Activated T-helper 1 cell treated with anti-CD3 and anti-CD28 coated beads, Interleukin-12 subunit alpha, Interleukin-12 subunit beta, Interleukin-2, Interleukin-4 antibody, amounts not matched to agents 30 ng/mL and 10 ng/mL and 1 ng/mL, durations not matched to agents 14 hours and 24 hours and 36 hours (primary cell): Measurements from ENCODE around the gene SNUPN. TPM values are rescaled to one million over a fixed set of nuclear protein-coding genes. Genes with fewer than 3 reads are reported as not detected.

Source experiments
- DNase-seq: peaks from one replicate; pipeline ENCODE4 v3.0.0; 2021; ENCODE audit warnings: low spot score
- H3K27ac Mint-ChIP-seq: one replicate; pipeline ENCODE4 v1.8.0; 2021; ENCODE audit warnings: mild to moderate bottlenecking, mixed read lengths
- H3K27me3 Mint-ChIP-seq: one replicate; pipeline ENCODE4 v1.8.0; 2022; ENCODE audit warnings: mild to moderate bottlenecking, moderate library complexity, mixed read lengths; ENCODE audit not compliant: insufficient read depth
- H3K36me3 Mint-ChIP-seq: one replicate; pipeline ENCODE4 v1.8.0; 2021; ENCODE audit warnings: low read depth, mixed read lengths
- H3K4me1 Mint-ChIP-seq: one replicate; pipeline ENCODE4 v1.8.0; 2021; ENCODE audit warnings: low read depth, mixed read lengths
- H3K4me3 Mint-ChIP-seq: one replicate; pipeline ENCODE4 v1.8.0; 2021; ENCODE audit warnings: mild to moderate bottlenecking, moderate library complexity, mixed read lengths
- H3K9me3 Mint-ChIP-seq: one replicate; pipeline ENCODE4 v1.8.0; 2021; ENCODE audit warnings: mixed read lengths
- intact Hi-C: fragments of 100-400 bp; cut with micrococcal nuclease; formaldehyde crosslinking; loops from one replicate; pipeline ENCODE4 v1.15.1; 2024
- total RNA-seq: library from RNA; stranded (reverse); gene quantifications from 2 replicates; pipeline ENCODE4 v1.2.3, GENCODE V29; 2022

SNUPN gene
- total RNA-seq, 1 donor from 2014 or later, result 30.8 TPM

DNA sequence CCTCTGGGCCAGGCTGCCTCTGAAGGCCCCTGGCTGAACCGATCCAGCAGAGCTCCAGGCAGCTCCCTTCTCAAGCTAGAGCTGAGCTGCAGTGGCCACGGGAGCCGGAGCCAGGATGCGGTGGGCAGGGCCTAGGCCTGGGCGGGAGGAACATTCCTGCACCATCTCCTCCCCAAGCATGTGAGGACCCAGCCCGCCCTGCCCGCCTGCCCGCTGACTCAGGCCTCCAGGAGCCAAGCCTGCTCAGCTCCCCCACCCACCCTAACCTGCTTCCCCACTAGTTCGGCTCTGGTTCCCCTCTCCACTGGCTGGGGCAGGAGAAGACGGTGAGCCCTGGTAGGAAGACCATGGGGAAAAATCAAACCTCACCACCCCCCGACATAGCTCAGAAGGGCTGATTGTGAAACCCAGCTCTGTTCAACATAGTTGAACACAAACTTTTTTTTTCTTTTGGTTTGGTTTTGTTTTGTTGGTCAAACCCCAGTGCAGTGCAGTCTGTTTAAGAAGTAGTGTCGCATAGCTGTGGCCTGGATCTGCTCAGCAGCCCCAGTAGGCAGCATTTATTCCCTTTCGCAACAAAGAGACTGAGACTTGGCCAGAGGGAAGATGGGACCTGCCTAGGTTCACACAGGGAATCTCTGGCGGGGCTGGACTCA is 35.7 kb upstream of the SNUPN start:
- no peaks in the 10 kb centered on the region for H3K4me1 Mint-ChIP-seq
- no peak overlapping the region for H3K4me3 Mint-ChIP-seq
- no peak for DNase-seq
- no peaks in the 10 kb centered on the region for H3K9me3 Mint-ChIP-seq
- intact Hi-C loops, result no loop called here
- H3K27ac Mint-ChIP-seq, result no peak overlapping the region
- no peaks in the 10 kb centered on the region for H3K27me3 Mint-ChIP-seq
- no peaks in the 10 kb centered on the region for H3K36me3 Mint-ChIP-seq

DNA sequence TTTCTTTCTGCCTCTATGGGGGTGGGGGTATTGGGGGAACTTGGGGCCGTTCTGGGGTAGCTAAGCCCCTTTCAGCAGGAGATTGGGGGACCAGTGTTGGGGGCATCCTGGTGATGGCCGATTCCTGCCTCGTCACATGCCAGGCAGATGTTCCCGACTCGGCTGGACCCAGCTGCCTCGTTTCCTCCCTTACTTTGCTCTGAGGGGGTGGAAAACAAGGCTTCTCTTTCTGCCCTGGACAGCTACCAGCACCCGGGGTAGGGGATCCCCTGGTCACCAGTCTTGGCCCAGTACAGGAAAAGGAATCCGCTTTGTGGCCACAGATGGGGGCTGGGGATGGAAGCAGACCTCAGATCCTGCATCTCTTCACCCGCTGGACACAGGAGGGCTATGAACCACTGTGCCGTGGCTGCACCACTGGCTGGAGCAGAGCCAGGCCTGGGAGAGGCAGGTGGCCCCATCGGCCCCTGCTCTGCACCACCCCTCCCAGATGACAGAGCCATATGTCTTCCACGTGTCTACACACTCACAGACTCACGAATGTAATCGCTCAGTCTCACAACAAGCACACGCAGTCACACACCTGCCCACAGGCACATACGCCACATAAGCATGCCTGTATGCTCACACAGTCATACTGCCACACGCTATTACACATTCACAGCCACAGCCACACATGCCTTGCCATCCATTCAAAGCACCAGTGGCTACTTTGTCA is 34.6 kb upstream of the SNUPN start:
- H3K36me3 Mint-ChIP-seq, result no peaks in the 10 kb centered on the region
- H3K27me3 Mint-ChIP-seq, result no peaks in the 10 kb centered on the region
- no peaks in the 10 kb centered on the region for H3K9me3 Mint-ChIP-seq
- H3K4me3 Mint-ChIP-seq, result no peak overlapping the region
- no peaks in the 10 kb centered on the region for H3K4me1 Mint-ChIP-seq
- intact Hi-C loops, result no loop called here
- no peak for DNase-seq
- no peak overlapping the region for H3K27ac Mint-ChIP-seq

DNA sequence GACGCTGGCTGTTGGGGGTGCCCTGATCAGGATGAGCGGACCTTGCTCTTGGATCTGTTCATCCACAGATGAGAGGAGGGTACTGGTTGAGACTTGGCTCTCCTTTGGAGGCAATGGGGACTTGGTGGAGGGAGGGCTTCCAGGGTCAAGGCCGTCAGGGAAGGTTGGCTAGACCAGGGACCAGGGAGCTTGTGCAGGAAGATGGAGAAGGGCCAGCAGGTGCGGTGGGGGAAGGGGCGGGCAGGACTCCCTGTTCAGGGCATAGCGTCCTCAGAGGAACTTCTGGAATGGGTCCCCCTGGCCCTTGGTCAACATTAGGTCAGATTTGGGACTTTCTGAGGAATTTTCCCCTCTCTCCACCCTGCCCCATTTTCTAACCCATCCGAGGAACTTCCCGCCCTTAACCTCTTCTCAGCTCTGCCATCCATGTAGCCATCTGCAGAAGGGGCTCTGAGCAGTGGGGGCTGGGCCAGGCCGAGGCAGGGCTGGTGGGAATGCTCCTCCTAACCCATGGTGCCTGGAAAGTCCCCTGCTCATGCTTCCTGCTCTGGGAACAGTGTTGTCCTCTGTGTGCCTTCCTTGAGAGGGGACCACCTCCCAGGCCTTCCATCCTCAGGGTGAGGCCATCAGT is 33.7 kb upstream of the SNUPN start:
- no peak for DNase-seq
- intact Hi-C loops, result no loop called here
- Mint-ChIP-seq H3K27me3 (no peaks in the 10 kb centered on the region), H3K4me3 (no peak overlapping the region), H3K36me3 (no peaks in the 10 kb centered on the region), H3K27ac (no peak overlapping the region), H3K9me3 (no peaks in the 10 kb centered on the region), H3K4me1 (no peaks in the 10 kb centered on the region)

DNA sequence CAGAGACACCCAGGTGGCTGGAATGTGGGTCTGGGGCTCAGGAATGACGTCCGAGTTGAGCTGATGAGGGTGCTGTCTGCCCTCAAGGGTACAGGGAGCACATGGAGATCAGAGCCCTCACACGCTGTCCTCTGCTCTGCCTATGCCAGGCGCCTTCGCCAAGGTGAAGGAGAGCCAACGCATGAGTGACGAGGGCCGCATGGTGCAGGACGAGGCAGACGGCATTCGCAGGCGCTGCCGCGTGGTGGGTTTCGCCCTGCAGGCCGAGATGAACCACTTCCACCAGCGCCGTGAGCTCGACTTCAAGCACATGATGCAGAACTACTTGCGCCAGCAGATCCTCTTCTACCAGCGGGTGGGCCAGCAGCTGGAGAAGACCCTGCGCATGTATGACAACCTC is 31.3 kb upstream of the SNUPN start:
- no peak for DNase-seq
- intact Hi-C loops, result no loop called here
- H3K9me3 Mint-ChIP-seq, result no peaks in the 10 kb centered on the region
- no peak overlapping the region for H3K27ac Mint-ChIP-seq
- no peaks in the 10 kb centered on the region for H3K36me3 Mint-ChIP-seq
- peaks cover 1% of the 10 kb centered on the region for H3K27me3 Mint-ChIP-seq
- no peak overlapping the region for H3K4me3 Mint-ChIP-seq
- H3K4me1 Mint-ChIP-seq, result peaks cover 4% of the 10 kb centered on the region

DNA sequence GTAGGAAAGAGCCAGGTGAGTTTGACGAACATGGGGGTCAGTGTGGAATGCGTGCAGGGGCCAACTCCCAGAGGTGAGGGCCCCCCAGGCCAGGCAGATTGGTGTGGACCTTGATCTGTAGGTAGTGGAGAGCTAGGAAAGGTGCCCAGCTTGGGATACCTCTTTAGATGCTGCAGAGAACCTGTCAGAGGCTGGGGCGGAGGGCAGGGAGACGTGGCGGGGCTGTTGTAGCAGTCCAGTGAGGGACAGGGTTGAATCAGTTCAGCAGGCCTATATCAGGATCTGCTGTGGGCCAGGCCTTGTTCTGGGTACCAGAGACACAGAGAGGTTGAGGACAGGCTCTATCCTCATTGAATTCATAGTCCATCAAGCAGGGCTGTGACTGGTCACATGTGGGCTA is 30.8 kb upstream of the SNUPN start:
- Mint-ChIP-seq H3K27ac (no peak overlapping the region), H3K9me3 (no peaks in the 10 kb centered on the region), H3K4me3 (no peak overlapping the region), H3K27me3 (peaks cover 1% of the 10 kb centered on the region), H3K4me1 (peaks cover 8% of the 10 kb centered on the region), H3K36me3 (no peaks in the 10 kb centered on the region)
- DNase-seq, result no peak
- intact Hi-C loops, result no loop called here

DNA sequence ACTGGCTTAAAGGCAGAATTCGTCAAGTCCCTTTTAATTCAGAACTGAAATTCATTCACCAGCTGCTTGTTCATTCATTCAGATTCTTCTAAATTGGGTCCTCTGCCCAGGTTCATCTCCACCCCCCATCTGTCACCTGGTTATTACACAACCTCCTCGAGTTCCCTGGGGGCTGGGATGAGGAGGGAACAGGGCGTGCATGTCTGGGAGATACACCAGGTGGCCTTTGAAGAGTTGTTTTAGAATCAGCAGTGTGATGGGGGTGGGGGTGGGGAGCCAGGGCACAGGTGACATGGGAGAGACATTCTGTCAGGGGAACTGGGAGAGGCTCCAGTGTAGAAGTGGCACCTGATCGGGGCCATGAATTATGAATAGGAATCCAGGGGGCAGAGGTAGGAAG is 30.4 kb upstream of the SNUPN start:
- no peak overlapping the region for H3K27ac Mint-ChIP-seq
- no peaks in the 10 kb centered on the region for H3K9me3 Mint-ChIP-seq
- DNase-seq, result no peak
- H3K36me3 Mint-ChIP-seq, result no peaks in the 10 kb centered on the region
- H3K27me3 Mint-ChIP-seq, result peaks cover 1% of the 10 kb centered on the region
- intact Hi-C loops, result no loop called here
- H3K4me3 Mint-ChIP-seq, result no peak overlapping the region
- H3K4me1 Mint-ChIP-seq, result peaks cover 12% of the 10 kb centered on the region

DNA sequence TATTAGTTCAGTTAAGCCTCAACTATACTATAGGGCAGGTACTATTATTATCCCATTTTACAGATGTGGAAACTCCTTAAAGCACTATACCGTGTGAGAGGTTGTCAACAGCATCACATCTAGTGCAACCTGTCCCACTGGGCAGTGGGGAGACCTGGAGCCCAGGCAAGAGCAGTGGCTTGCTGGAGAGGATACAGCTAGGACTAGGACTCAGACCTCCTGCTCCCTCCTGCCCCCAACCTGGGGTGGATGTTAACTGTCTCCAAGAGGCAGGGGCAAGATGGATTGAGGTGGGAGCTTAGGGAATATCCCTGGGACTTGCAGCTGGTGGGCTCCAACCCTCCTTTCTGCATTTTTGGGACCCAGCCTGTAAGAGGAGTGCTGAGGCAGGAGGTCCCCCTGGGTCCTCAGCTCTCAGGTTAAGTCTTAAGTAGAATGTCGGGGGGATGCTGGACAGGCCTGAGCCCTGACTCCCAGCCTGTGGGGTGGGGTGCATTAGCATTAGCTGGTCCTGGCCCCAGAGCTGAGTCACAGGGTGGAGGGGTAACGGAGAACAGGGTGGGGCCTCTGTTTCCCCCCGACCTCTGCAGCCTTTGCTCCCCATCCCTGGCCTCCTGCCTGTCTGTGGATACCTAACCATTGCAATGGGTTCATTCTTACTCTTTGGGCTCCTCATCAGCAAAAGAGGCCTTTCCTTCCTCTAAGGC is 28.8 kb upstream of the SNUPN start:
- Mint-ChIP-seq H3K27ac (no peak overlapping the region), H3K36me3 (peaks cover 3% of the 10 kb centered on the region), H3K9me3 (no peaks in the 10 kb centered on the region), H3K27me3 (peaks cover 1% of the 10 kb centered on the region), H3K4me1 (peaks cover 28% of the 10 kb centered on the region), H3K4me3 (no peak overlapping the region)
- intact Hi-C loops, result no loop called here
- DNase-seq, result no peak

DNA sequence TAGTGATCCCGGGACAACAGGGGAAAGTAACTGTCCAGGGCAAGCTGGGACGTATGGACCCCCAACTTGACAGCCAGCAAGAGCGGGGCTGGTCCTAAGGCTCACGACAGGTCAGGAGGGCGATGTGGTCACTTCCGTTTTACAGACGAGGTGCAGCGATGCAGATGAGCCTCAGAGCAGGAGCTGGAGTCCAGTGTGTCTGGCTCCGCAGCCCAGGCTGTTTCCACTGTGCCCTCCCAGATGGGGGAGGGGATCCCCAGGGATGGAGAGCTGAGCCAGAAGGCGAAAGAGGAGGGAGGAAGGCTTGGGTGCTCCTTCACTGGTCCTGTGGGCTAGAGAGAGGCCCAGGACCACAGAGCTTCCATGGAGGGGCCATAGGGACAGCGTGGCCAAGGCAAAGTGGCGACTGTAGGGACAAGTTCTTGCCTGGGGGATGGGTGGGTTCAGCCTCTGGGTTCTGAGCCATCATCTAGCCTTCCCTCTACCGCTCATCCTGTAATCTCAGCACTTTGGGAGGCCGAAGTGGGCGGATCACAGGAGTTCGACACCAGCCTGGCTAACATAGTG is 27.9 kb upstream of the SNUPN start:
- no peak for DNase-seq
- intact Hi-C loops, result no loop called here
- Mint-ChIP-seq H3K36me3 (peaks cover 3% of the 10 kb centered on the region), H3K27ac (no peak overlapping the region), H3K4me1 (peaks cover 34% of the 10 kb centered on the region), H3K27me3 (peaks cover 3% of the 10 kb centered on the region), H3K4me3 (no peak overlapping the region), H3K9me3 (no peaks in the 10 kb centered on the region)

DNA sequence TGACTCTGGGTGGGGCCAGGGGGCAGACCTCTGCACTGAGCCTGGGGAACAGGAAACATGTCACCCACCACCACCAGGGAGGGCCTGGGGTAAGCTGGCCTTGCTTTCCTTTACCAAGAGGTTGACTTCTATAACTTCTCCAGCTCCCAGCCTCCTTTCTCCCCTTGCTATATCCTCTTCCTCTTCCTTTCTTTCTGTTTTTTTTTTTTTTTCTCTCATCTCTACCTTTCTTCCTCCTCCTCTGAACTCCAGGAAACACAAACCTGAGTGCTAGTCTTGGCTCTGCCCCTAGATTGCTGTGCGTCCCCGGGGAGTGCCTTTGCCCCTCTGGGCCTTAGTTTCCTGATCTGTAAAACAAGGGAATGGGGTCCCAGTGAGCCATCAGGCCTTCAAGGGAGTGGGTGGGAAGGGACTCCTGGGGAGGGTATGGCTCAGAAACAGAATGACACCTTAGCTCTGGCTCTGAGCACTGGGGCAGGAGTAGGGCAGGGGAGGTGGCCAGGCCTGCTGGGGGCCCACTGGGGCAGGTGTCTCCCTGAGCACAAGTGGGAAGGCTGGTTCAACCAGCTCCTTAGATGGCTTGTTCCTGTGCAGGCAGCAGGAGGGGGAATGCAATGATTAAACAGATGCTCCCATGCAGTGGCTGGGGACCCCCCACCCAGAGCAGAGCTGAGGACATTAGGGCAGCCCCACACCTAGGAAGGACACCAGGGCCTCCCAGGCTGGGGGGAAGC is 26.5 kb upstream of the SNUPN start:
- peaks cover 5% of the 10 kb centered on the region for H3K27me3 Mint-ChIP-seq
- H3K4me1 Mint-ChIP-seq, result peaks cover 38% of the 10 kb centered on the region
- peak overlapping the region; percentile 68 for H3K27ac Mint-ChIP-seq
- H3K36me3 Mint-ChIP-seq, result peaks cover 3% of the 10 kb centered on the region
- no peaks in the 10 kb centered on the region for H3K9me3 Mint-ChIP-seq
- H3K4me3 Mint-ChIP-seq, result peak overlapping the region; percentile 50
- no peak for DNase-seq
- intact Hi-C loops, result no loop called here

DNA sequence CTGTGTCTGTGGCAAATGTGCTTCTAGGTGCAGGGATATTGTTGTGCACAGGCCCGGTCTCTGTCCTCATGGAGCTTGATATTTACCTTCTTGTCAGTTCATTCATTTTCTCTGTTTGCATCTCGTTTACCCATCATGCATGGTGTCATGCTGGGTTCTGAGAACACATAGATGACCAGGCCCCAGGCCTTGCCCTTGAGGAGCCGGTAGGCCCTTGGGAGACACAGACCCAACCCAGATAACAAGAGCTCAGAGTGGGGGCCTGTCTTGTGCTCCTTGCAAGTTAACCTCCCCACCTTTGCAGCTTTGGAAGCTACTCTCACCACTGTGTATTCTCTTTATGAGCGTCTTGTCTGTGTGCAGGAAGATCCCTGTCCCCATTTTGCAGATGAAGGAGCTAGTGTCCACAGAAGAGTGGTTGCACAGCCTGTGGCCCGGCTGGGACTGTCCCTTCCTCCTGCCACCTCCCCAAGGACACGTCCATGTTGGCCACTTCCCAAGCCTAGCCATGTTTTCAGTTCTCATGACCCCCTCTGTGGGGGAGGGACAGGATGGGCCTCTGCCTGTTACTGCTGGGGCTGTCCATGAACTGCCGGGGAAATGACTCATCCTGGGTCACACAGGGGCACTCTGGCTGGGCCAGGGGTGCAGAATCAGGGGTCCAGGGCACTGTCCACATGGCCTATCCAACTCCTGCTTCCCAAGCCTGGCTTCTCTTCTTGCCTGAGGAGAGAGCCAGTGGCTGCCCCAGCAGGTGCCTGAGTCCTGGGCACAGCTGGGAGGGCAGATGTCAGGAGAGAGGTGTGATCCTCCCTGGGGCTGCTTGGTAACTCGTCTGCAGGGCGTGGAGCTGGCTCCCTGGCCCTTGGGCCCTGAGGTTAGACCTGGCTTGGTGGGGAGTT is 25.6 kb upstream of the SNUPN start:
- H3K4me1 Mint-ChIP-seq, result peaks cover 46% of the 10 kb centered on the region
- H3K4me3 Mint-ChIP-seq, result peak overlapping the region; percentile 45
- no peaks in the 10 kb centered on the region for H3K9me3 Mint-ChIP-seq
- H3K27me3 Mint-ChIP-seq, result peaks cover 8% of the 10 kb centered on the region
- peak overlapping the region; percentile 56 for H3K27ac Mint-ChIP-seq
- DNase-seq, result no peak
- intact Hi-C loops, result no loop called here
- peaks cover 3% of the 10 kb centered on the region for H3K36me3 Mint-ChIP-seq

DNA sequence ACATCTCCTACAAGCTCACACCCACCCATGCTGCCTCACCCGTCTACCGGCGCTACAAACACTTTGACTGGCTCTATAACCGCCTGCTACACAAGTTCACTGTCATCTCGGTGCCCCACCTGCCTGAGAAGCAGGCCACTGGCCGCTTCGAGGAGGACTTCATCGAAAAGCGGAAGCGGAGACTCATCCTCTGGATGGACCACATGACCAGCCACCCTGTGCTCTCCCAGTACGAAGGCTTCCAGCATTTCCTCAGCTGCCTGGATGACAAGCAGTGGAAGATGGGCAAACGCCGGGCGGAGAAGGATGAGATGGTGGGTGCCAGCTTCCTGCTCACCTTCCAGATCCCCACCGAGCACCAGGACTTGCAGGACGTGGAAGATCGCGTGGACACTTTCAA is 24.3 kb upstream of the SNUPN start:
- intact Hi-C loops, result loop anchor here (10.0 kb wide), 2 partner anchors 1365 to 1655 kb away; partner anchors contain the start of genes PML and STOML1
- peaks cover 49% of the 10 kb centered on the region for H3K4me1 Mint-ChIP-seq

More for the DNA sequence above, 24.3 kb upstream of the SNUPN start:
- peaks cover 3% of the 10 kb centered on the region for H3K36me3 Mint-ChIP-seq
- H3K9me3 Mint-ChIP-seq, result no peaks in the 10 kb centered on the region
- DNase-seq, result no peak
- peak overlapping the region; percentile 45 for H3K4me3 Mint-ChIP-seq
- H3K27me3 Mint-ChIP-seq, result peaks cover 9% of the 10 kb centered on the region
- peak overlapping the region; percentile 40 for H3K27ac Mint-ChIP-seq
